CD4-positive, alpha-beta T cell (primary cell): ENCODE results near the gene CDH2. TPM values are rescaled to one million over a fixed set of nuclear protein-coding genes. Genes with fewer than 3 reads are reported as not detected.

Source experiments
- ATAC-seq: fragments of 200-7000 bp; cut with Tn5 transposase; one replicate; pipeline ENCODE4 v1.10.0; 2022; ENCODE audit warnings: mild to moderate bottlenecking; ENCODE audit not compliant: poor library complexity
- CTCF ChIA-PET: fragments of 350-600 bp; sonication (Branson Sonifier 250); formaldehyde crosslinking; loops from one replicate; lab custom pipeline; 2021; ENCODE audit warnings: antibody characterized with exemption, inconsistent platforms; lab: Charles Lee
- POLR2A ChIA-PET: fragments of 350-600 bp; sonication (Branson Sonifier 250); formaldehyde crosslinking; loops from one replicate; lab custom pipeline; 2021; ENCODE audit warnings: antibody characterized with exemption, inconsistent platforms; lab: Charles Lee
- DNase-seq, 14 experiments: peaks; one replicate each; pipeline ENCODE4 v3.0.0-alpha.2; 2013 to 2020; ENCODE audit warnings: mixed read lengths in 2 of 14
- H3K27ac ChIP-seq, 2 donors: one replicate each; pipeline versions ENCODE4 v1.5.1 to v1.7.0; 2013; ENCODE audit warnings: low read length in 2 of 2, low read depth in 1 of 2, mild to moderate bottlenecking in 1 of 2
- H3K27me3 ChIP-seq, 2 experiments: 1 replicate in 1 of 2; 2 replicates in 1 of 2; pipeline versions ENCODE4 v1.6.1 to v1.7.0; 2013; ENCODE audit warnings: low read length in 2 of 2, control low read depth in 1 of 2, mild to moderate bottlenecking in 1 of 2, moderate library complexity in 1 of 2; ENCODE audit not compliant: insufficient read depth in 2 of 2, control insufficient read depth in 1 of 2
- H3K36me3 ChIP-seq: one replicate; pipeline ENCODE4 v1.6.1; 2013; ENCODE audit warnings: low read length, control low read depth; ENCODE audit not compliant: insufficient read depth
- H3K4me1 ChIP-seq: one replicate; pipeline ENCODE4 v1.6.1; 2013; ENCODE audit warnings: low read length, control low read depth; ENCODE audit not compliant: insufficient read depth
- H3K4me3 ChIP-seq: one replicate; pipeline ENCODE4 v1.5.1; 2013; ENCODE audit warnings: mild to moderate bottlenecking, low read length, moderate library complexity
- H3K9me3 ChIP-seq, 2 experiments: 1 replicate in 1 of 2; 2 replicates in 1 of 2; pipeline versions ENCODE4 v1.6.1 to v1.7.0; 2013; ENCODE audit warnings: low read length in 2 of 2, mild to moderate bottlenecking in 2 of 2, control low read depth in 1 of 2, moderate library complexity in 1 of 2; ENCODE audit not compliant: control insufficient read depth in 1 of 2, insufficient read depth in 1 of 2
- H3K27ac Mint-ChIP-seq: one replicate; pipeline ENCODE4 v1.8.0; 2020; ENCODE audit warnings: mixed read lengths
- H3K27me3 Mint-ChIP-seq: one replicate; pipeline ENCODE4 v1.8.0; 2021; ENCODE audit warnings: mixed read lengths
- H3K36me3 Mint-ChIP-seq: one replicate; pipeline ENCODE4 v1.8.0; 2021; ENCODE audit warnings: low read depth, mixed read lengths
- H3K4me1 Mint-ChIP-seq: one replicate; pipeline ENCODE4 v1.8.0; 2021; ENCODE audit warnings: low read depth, mixed read lengths
- H3K4me3 Mint-ChIP-seq: one replicate; pipeline ENCODE4 v1.8.0; 2020; ENCODE audit warnings: mild to moderate bottlenecking, mixed read lengths
- H3K9me3 Mint-ChIP-seq: one replicate; pipeline ENCODE4 v1.8.0; 2020; ENCODE audit warnings: mixed read lengths
- CTCF ChIP-seq: fragments of 200-600 bp; IDR thresholded peaks from one replicate; pipeline ENCODE4 v1.8.0; 2022; ENCODE audit warnings: antibody characterized with exemption, mild to moderate bottlenecking
- intact Hi-C, 2 experiments: fragments of 100-400 bp; cut with DNase I in 1 of 2; cut with micrococcal nuclease in 1 of 2; formaldehyde crosslinking; loops; one replicate each; pipeline versions ENCODE4 v1.15.1 to v1.9.0; 2023 to 2025; cut with DNase I, micrococcal nuclease
- total RNA-seq, 174 experiments: library from RNA in 2 of 174; stranded (reverse) in 2 of 174; gene quantifications; one replicate each; pipeline ENCODE4 v1.2.3 and lab custom pipeline; 2021 to 2026

The CDH2 gene
- total RNA-seq, 2 experiments from 2014 or later: not detected

DNA sequence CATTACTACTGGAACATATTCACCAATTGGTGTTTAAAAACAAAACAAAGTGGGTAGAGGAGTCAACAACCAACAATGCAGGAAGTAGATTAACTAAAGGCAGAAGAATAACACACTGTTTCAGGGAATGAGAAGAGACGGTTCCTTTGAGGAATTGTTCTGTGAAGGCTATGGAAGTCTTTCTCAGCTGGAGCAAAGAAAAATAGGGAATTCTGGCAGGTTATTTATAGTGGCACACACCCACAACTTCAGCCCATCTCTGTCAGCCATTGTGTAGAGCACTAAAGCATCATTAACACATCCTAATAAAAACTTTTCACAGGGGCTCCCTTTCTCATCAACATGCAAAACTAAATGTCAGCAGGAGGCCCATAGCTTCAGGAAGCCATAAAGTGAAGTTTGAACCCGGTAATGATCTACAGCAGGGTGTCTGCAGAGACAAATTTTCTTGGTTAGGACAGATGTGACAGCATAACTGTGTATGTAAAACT is 113.6 kb downstream of the CDH2 start:
- H3K4me1 ChIP-seq: no peaks in the 10 kb centered on the region
- no peaks in the 10 kb centered on the region for H3K27me3 Mint-ChIP-seq
- DNase-seq: no peak
- H3K4me3 ChIP-seq: no peak overlapping the region
- H3K9me3 Mint-ChIP-seq: peaks cover 10% of the 10 kb centered on the region
- no peak overlapping the region for H3K27ac Mint-ChIP-seq
- intact Hi-C loops: no loop called here
- no peaks in the 10 kb centered on the region for H3K27me3 ChIP-seq
- ATAC-seq: no peak
- H3K4me1 Mint-ChIP-seq: no peaks in the 10 kb centered on the region
- no peak overlapping the region for H3K4me3 Mint-ChIP-seq
- TF ChIP-seq CTCF: no peak
- ChIA-PET CTCF (no interaction called here), POLR2A (no interaction called here)
- no peak overlapping the region for H3K27ac ChIP-seq
- H3K9me3 ChIP-seq: peaks cover 0 to 5% of the 10 kb centered on the region in 2 experiments
- no peaks in the 10 kb centered on the region for H3K36me3 Mint-ChIP-seq
- H3K36me3 ChIP-seq: no peaks in the 10 kb centered on the region

DNA sequence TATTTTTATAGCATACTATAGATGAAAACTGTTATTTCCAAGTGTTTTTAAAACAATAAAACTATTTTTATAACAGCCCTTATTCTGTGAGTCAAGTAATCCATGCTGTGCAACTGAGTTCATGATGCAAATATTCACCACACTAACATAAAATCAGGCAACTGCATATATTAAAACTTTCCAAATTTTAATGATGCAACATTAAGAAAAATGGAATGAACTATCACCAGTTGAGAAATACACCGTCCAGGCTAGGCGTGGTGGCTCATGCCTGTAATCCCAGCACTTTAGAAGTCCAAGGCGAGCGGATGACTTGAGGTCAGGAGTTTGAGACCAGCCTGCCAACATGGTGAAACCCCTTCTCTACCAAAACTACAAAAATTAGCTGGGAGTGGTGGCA is 114.5 kb downstream of the CDH2 start:
- H3K36me3 Mint-ChIP-seq: no peaks in the 10 kb centered on the region
- intact Hi-C loops: no loop called here
- POLR2A ChIA-PET: no interaction called here
- H3K4me1 Mint-ChIP-seq: no peaks in the 10 kb centered on the region
- H3K27me3 Mint-ChIP-seq: no peaks in the 10 kb centered on the region
- peaks cover 0 to 6% of the 10 kb centered on the region in 2 experiments for H3K9me3 ChIP-seq
- no peak overlapping the region for H3K27ac ChIP-seq
- H3K4me3 Mint-ChIP-seq: no peak overlapping the region
- H3K27me3 ChIP-seq: no peaks in the 10 kb centered on the region
- H3K4me1 ChIP-seq: no peaks in the 10 kb centered on the region
- H3K4me3 ChIP-seq: no peak overlapping the region
- DNase-seq (no peak), ATAC-seq (no peak)
- H3K36me3 ChIP-seq: no peaks in the 10 kb centered on the region
- no peak overlapping the region for H3K27ac Mint-ChIP-seq
- peaks cover 15% of the 10 kb centered on the region for H3K9me3 Mint-ChIP-seq
- CTCF ChIA-PET: no interaction called here
- no peak for TF ChIP-seq CTCF

DNA sequence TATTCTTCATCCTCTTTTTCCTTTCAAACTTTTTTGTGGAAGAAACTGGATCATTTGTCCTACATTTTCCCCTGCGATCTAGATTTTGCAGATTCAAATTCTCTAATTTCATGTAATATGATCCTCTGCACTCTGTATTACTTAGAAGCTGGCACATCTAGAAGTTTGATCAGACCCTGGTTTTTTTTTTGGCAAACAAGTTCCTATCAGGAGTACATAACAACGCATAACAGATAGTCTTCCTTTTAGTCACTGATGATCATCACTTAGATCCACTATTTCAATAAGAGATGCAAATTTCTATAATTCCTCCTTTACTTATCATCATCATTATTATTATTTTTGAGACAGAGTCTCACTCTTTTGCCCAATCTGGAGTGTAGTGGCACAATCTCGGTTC is 117.1 kb downstream of the CDH2 start:
- no peaks in the 10 kb centered on the region for H3K4me1 Mint-ChIP-seq
- intact Hi-C loops: no loop called here
- Histone ChIP-seq H3K27me3 (no peaks in the 10 kb centered on the region), H3K27ac (no peak overlapping the region), H3K4me3 (no peak overlapping the region), H3K9me3 (peaks cover 0 to 10% of the 10 kb centered on the region in 2 experiments), H3K36me3 (no peaks in the 10 kb centered on the region), H3K4me1 (no peaks in the 10 kb centered on the region)
- peaks cover 10% of the 10 kb centered on the region for H3K9me3 Mint-ChIP-seq
- H3K4me3 Mint-ChIP-seq: no peak overlapping the region
- H3K27ac Mint-ChIP-seq: no peak overlapping the region
- no peak for ATAC-seq
- no peak for TF ChIP-seq CTCF
- H3K27me3 Mint-ChIP-seq: no peaks in the 10 kb centered on the region
- CTCF ChIA-PET: no interaction called here
- no peak for DNase-seq
- H3K36me3 Mint-ChIP-seq: no peaks in the 10 kb centered on the region
- POLR2A ChIA-PET: no interaction called here
